ENCODE measurements around the gene MIOX. TPM values are rescaled to one million over a fixed set of nuclear protein-coding genes. Genes with fewer than 3 reads are reported as not detected.
"Not testable (repeated sequence)": the region's sequence is repeated elsewhere in the genome, so short reads cannot be mapped to it uniquely, and the experiment has no call there.

Gene MIOX
- total and polyA plus RNA-seq, 2 experiments from 2014 or later, result not detected

- peaks cover 57% of the 10 kb centered on the region for H3K27me3 ChIP-seq (ENCODE audit: insufficient read depth)
- H3K36me3 ChIP-seq (ENCODE audit: insufficient read depth); H3K4me1 Mint-ChIP-seq; H3K79me2 ChIP-seq (replicated peaks; ENCODE audit: insufficient read depth); DNase-seq (ENCODE audit: low spot score); H3K27ac ChIP-seq (ENCODE audit: low read depth); H3K27ac Mint-ChIP-seq; H3K4me3 Mint-ChIP-seq; H3K9me2 ChIP-seq (ENCODE audit: insufficient read depth); H2AFZ ChIP-seq; H3K4me2 ChIP-seq; H3K4me3 ChIP-seq; ATAC-seq; H3K9me3 Mint-ChIP-seq; H3F3A ChIP-seq (replicated peaks; ENCODE audit: low read depth); H3K4me1 ChIP-seq (ENCODE audit: insufficient read depth); H3K36me3 Mint-ChIP-seq (ENCODE audit: low read depth); H4K20me1 ChIP-seq (replicated peaks; ENCODE audit: insufficient read depth): not testable (repeated sequence)
- H3K27me3 Mint-ChIP-seq (ENCODE audit: insufficient read depth, low read depth, poor library complexity), result peaks cover 55% of the 10 kb centered on the region
Measured at GRCh38 chr22:50533856-50534711, 47.4 kb downstream of the MIOX start.

- H4K20me1 ChIP-seq (replicated peaks; ENCODE audit: insufficient read depth), result no peaks in the 10 kb centered on the region; the same call in 1 of the 2 replicates
- TF ChIP-seq ZNF331 (CRISPR knock-in tag; IDR thresholded peaks at IDR 0.05; ENCODE audit: low read depth) (no peak), EZH2phosphoT487 (IDR thresholded peaks at IDR 0.05; ENCODE audit: unreplicated experiment) (no peak), ZNF462 (CRISPR knock-in tag; IDR thresholded peaks at IDR 0.05) (no peak), NANOG (IDR thresholded peaks at IDR 0.05; ENCODE audit: borderline replicate concordance) (no peak)
- peaks cover 48% of the 10 kb centered on the region for H3K27me3 Mint-ChIP-seq (ENCODE audit: insufficient read depth, low read depth, poor library complexity)
Measured at GRCh38 chr22:50535113-50535512, 48.5 kb downstream of the MIOX start.

More at GRCh38 chr22:50535113-50535512, 48.5 kb downstream of the MIOX start:
- H3K27ac Mint-ChIP-seq, result no peak overlapping the region
- no peaks in the 10 kb centered on the region for H3K36me3 Mint-ChIP-seq (ENCODE audit: low read depth)
- 0 out of 2 replicates have a peak, but pooled peaks cover 4% of the 10 kb centered on the region for H3K4me1 ChIP-seq (ENCODE audit: insufficient read depth)
- ATAC-seq (no peak), DNase-seq (ENCODE audit: low spot score) (no peak)
- peaks cover 47% of the 10 kb centered on the region for H3K27me3 ChIP-seq (ENCODE audit: insufficient read depth)
- H3K4me2 ChIP-seq, result no peak overlapping the region
- no peak overlapping the region for H3K27ac ChIP-seq (ENCODE audit: low read depth)
- no peaks in the 10 kb centered on the region for H3K9me2 ChIP-seq (ENCODE audit: insufficient read depth)
- H3K4me3 ChIP-seq, result no peak overlapping the region
- no peak overlapping the region for H2AFZ ChIP-seq
- H3K9me3 Mint-ChIP-seq, result no peaks in the 10 kb centered on the region
- no peaks in the 10 kb centered on the region for H3K79me2 ChIP-seq (replicated peaks; ENCODE audit: insufficient read depth)
- H3F3A ChIP-seq (replicated peaks; ENCODE audit: low read depth), result no peaks in the 10 kb centered on the region
- peaks cover 4% of the 10 kb centered on the region; the same call in 1 of the 3 replicates for H3K4me1 Mint-ChIP-seq
- no peaks in the 10 kb centered on the region for H3K36me3 ChIP-seq (ENCODE audit: insufficient read depth)
- H3K4me3 Mint-ChIP-seq, result no peak overlapping the region
